Activated CD8-positive, alpha-beta memory T cell treated with anti-CD3 and anti-CD28 coated beads for 1 hour (primary cell): Measurements from ENCODE around the gene MRTFA.
"Not testable (repeated sequence)": the region's sequence is repeated elsewhere in the genome, so short reads cannot be mapped to it uniquely, and the experiment has no call there.

Experiments
- DNase-seq, 2 donors: peaks; one replicate each; pipeline ENCODE4 v3.0.0-alpha.2; 2020; ENCODE audit warnings: low read depth in 1 of 2; ENCODE audit errors: extremely low read depth in 1 of 2

The MRTFA gene

DNA sequence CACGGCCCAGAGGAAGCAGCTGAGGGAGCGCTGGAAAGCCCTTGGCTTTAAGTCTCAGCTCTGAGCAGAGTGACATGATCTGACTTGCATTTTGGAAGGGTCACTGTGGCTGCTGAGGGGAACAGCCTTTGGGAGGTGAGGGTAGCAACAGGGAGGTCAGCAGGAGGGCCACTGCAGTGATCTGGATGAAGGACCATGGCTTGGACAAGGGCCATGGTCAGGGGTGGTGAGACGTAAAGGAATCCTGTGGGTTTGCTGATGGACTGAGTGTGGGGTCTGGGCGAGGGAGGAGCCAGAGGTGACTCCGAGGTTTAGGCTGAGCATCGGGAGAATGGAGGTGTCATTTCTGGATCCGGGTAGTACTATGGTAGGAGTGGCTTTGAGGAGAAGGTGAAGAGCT lies 232.9 kb downstream of the MRTFA start:
- no peak for DNase-seq

DNA sequence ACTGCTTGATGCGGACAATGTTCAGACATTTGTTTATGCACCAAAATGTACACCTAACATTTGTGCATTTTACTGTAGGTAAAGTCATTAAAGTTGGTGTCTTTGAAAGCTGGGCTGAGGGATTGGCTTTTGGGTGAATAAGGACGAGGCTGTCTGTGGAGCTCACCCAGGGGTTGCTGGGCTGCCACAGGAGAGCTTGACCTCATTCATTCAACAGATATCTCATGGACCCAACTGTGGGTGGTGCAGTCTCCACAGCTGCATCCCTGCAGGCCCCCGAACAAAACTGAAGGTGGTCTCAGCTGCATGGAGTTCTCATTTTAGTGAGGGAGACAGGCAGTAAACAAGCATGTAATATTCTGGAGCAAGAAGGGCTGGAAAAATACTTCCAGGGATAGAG lies 233.4 kb downstream of the MRTFA start:
- DNase-seq: no peak

DNA sequence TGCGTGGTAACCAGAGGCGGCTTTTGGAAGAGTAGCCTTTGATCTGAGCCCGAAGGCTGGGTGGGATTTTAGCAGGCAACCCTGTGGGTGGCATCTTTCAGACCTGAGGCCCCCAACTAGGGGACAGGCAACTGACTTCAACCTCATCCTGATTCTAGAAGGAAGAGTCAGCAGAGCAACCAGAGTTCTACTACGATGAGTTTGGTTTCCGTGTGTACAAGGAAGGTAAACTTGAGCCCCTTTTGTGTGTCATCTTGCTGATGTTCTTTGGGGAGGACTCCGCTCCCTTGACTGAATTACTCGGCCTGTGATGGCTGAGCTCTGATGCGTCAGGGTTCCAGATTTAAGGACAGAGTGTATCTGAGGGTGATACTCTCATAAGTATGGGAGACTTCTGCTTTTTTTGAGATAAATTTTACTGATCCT lies 234.5 kb downstream of the MRTFA start:
- no peak for DNase-seq

DNA sequence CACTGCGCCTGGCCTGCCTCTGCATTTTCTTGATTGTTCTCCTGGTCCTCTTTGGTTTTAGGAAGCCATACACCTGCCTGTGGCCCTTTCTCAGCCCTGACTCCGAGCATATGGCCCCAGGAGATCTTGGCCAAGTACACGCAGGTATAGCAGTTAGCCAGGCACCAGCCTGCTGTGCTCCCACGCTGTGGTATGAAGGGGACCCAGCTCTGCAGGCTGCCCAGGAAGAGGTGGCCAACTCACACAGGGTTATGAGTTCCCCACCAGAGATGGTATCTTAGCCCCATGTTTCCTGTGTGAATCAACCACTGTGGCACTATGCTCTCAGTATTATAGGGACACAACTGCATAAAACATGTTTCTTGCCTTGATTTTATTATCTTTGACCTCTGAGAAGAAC lies 235.0 kb downstream of the MRTFA start:
- peak; percentile 19 to 29 for DNase-seq

DNA sequence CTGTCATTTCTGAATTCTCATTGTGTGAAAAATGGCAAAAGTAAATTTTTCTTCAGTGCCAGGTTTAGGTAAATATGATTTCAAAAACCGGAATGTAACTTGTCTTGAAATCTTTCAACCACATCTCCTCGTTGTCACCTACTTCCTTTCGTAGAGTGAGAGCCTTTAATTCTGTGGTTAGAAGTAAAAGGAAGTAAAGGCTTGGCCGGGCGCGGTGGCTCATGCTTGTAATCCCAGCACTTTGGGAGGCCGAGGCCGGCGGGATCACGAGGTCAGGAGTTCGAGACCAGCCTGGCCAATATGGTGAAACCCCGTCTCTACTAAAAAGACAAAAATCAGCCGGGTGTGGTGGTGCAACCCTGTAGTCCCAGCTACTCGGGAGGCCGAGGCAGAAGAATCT lies 236.4 kb downstream of the MRTFA start:
- no peak for DNase-seq

DNA sequence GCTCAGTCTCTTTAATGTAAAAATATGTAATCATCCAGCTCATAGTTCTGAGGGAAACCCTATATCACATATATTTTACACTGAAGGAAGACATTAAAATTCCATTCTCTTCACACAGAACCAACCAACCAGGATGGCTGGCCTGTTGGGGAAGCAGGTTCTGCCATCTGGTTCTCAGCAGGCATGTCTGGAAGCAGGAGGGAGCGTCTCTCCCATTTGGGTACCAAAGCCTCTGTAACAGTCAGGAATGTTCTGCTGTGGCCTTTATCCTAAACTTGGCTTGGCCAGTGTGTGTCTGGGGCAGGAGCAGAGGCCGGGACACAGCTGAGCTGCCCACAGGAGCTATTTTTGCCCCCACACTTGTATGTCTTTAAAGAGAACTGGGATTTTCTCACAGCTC lies 236.9 kb downstream of the MRTFA start:
- DNase-seq: no peak

DNA sequence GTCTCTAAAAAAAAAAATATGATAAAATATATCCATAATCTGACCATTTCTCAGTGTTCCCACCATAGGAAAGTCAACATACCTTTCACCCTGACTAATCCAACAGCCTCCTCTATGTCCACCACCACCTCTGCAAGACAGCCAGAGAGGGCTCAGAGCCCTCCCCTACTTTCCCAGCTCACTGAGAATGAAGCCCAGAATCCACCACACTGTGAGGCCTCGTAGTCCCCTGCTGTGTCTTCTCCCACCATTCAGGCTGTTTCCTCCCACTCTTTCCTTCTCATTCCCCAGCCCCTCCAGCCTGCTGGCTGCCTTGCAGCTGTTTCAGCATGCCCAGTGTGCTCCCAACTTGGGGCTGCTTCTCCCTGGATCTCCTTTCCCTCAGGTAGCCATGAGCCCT lies 239.1 kb downstream of the MRTFA start:
- DNase-seq: no peak

DNA sequence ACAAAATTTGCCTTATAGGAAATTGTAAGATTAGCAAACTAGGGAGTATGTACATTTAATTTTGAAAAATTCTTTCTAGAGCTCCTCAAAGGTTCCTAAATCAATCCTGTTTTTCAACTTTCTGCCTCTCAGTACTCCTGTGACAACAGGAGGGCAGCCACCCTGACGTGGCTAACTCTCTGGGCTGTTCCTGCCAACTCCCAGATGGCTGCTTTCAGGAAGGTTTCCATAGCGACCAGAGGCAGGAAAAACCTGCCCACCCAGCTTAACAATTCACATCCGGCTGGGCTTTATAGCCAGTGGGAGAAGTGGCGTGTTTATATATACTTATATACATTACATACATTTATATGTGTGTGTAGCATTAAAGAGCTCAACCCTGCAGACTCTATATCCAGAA lies 239.6 kb downstream of the MRTFA start:
- DNase-seq: no peak

DNA sequence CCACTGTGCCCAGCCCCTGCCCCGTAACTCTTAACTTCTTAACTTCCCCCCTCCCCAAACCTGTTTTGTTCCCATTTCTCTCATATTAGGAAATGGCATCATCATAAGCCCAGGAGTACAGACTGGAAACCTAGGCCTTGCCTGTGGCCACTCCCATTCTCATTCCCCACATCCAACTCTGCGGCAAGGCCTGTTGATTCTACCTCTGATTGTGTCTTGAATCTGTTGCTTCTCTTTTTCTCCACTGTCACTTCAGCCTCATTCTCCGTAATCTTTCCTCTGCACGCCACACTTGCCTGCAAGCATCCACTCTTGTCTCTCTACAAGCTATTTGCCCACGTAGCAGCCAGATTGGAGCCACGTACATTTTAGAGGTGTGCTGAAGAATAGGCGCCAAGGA lies 240.9 kb downstream of the MRTFA start:
- DNase-seq: no peak

DNA sequence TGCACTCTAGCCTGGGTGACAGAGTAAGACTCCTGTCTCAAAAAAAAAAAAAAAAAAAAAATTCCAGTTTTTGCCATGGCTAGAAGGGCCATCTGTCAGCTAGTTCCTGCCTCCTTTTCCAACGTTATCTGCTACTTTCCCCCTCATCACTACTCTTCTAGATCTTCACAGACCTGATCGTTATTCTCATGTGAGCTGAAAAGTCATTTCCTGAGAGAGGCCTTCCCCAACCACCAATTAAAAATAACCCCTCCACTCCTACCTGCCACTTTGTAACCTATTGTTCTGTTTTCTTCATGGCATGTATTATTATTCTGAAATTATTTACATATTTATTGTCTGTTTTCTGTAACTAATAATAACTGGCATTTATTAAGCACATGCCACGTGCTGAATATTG lies 241.9 kb downstream of the MRTFA start:
- no peak for DNase-seq

DNA sequence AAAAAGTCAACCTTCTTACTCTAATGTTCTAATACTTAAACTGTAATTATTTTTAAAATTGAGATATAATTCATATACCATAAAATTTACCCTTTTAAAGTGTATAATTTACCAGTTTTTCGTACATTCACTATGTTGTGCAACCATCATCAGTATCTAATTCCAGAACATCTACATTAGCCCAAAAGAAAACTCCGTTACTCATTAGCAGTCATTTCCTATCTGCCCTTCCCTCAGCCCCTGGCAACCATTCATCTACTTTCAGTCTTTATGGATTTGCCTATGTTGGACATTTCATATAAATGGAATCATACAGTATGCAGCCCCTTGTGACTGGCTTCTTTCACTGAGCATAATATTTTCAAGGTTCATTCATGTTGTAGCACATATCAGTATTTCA lies 243.9 kb downstream of the MRTFA start:
- no peak for DNase-seq

DNA sequence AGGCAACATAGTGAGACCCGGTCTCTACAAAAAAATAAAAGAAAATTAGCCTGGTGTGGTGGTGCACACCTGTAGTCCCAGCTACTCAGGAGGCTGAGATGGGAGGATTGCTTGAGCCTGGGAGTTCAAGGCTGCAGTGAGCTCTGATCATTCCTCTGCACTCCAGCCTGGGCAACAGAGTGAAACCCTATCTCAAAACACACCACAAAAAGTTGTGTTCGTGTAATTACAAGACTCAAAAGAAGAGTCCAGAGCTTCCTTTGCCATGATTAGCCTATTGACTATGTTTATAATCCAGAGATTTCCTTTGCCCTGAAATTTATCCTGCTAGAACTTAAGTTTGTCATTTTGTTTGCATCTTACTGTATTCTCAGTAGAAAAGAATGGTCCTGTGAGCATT lies 245.1 kb downstream of the MRTFA start:
- DNase-seq: no peak

DNA sequence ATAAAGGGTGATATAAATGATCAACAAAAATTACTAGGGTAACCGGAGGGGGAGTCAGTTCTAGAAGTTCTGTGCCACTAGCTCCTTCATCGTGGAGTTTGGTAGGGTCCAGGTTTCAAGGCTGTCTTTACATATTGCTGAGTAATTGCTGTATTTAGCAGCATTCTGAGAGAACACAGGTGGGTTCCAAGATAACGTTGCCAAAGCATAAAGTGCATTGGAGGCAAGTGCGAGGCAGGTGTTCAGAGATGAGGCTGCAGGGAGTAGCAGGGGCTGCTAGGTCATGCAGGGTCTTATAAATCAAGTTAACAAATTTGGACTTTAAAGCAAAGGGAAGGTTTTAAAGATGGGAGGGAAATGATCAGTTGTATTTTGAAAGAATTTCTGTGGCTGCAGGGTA lies 248.3 kb downstream of the MRTFA start:
- no peak for DNase-seq

DNA sequence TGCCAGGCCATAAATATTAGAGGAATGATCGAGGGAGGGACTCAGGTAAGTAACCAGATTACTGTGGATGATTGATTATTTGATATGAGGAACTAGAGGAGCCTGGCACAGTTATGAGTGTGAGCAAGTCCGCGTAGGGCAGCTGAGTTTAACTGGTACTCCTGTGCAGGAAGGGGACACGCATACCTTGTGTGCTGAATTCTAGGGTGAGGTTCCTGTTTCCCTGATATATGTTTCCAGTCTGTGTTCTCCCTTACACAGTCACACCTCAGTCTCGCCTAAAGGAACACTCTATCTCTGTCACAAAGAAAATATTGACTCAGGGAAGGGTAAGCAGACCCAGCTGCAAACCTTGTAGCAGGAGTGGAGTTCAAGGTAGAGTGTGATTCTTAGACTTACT lies 248.8 kb downstream of the MRTFA start:
- no peak for DNase-seq

DNA sequence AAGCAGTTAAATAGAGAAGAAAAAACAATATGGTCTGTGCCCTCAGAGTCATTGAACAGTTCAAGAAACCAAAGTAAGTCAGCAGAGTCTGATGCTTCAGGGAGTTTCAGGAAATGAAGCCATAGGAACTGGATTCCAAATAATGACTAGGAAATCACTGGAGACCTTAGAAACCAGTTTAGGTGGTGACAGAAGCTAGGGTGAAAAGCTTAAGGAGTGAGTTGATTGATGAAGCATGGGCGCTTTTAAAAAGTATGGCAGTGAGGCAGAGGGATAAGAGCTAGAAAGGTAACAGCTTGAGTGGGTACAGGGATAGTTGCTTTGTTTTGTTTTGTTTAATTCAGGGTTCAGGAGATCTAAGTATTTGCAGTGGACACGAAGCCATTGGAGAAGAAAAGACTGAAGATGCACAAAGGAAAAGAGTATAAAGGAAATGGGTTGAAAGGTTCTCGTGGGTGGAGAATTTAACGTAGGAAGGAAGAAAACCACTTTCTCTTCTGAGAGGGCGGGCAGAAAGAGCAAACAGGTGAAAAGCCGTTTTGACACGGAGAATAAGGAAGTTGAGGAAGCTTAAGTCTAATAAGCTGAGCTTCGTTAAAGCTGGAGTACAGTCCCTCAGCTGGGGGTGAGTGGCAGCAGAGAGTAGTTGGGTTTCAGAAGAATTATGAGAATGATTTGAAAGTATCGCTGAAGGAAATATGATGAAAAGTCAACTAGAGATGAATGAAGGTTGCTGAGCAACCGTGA lies 251.3 kb downstream of the MRTFA start:
- DNase-seq: no peak

DNA sequence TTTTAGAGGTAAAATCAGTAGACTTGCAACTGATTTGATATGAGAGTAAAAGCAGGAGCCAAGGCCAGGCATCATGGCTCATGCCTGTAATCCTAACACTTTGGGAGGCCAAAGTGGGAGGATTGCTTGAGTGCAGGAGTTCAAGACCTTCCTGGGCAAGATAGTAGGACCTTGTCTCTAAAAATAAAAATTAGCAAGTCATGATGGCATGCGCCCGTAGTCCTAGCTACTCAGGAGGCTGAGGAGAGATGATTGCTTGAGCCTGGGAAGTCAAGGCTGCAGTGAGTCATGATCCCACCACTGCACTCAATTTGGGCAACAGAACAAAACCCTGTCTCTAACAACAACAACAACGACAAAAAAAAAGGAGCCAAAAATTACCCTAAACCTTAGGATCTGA lies 252.6 kb downstream of the MRTFA start:
- no peak for DNase-seq

DNA sequence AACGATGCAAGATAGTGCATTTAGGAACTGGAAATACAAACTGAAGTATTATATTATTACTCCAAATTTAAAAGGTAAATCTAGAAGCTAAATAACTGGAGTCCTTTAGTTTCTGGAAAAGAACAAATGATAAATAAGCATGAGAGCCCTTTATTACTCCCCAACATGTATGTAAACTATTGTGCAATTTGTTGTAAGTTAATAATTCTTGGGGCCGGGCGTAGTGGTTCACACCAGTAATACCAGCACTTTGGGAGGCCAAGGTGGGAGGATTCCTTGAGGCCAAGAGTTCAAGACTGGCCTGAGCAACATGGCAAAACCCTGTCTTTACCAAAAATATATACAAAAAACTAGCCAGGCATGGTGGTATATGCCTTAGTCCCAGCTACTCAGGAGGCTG lies 255.1 kb downstream of the MRTFA start:
- DNase-seq: no peak

DNA sequence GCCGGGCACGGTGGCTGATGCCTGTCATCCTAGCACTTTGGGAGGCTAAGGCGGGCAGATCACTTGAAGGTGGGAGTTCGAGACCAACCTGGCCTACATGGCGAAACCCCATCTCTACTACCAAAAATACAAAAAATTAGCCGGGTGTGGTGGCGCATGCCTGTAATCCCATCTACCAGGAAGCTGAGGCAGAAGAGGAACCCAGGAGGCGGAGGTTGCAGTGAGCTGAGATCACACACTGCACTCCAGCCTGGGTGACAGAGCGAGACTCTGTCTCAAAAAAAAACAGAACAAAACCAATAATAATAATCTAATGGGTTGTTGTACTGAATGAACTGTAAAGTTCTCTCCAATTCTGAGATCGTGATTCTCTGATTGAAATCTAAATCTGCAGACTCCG lies 258.1 kb downstream of the MRTFA start:
- DNase-seq: not testable (repeated sequence)

DNA sequence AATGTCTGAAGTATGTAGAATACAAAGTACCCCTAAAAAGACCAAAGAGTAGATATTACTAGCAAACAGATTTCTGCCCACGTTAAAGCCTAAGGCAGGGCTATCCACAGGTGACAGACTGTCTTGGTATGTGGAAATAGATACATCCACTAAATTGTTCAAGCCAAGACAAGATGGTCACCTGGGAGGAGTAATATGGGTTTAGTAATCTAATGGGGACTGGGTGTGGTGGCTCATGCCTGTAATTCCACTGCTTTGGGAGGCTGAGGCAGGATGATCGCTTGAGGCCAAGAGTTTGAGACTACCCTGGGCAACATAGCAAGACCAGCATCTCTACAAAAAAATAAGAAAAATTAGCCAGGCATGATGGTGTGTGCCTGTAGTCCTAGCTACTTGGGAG lies 258.6 kb downstream of the MRTFA start:
- DNase-seq: no peak

DNA sequence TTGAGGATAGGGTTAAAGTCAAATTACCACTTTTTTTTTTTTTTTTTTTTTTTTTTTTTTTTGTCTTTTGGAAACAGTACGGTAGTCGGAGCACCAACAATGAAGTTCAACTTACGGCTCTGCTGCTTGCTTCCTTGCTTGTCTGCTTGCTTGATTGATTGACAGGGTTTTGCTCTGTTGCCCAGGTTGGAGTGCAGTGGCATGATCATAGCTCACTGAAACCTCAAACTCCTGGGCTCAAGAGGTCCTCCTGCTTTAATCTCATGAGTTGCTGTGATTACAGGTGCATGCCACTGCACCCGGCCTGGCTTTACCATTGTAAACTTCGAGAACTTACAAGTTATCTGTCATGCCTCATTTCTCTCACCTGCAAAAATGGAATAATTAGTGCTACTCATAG lies 260.4 kb downstream of the MRTFA start:
- no peak for DNase-seq

DNA sequence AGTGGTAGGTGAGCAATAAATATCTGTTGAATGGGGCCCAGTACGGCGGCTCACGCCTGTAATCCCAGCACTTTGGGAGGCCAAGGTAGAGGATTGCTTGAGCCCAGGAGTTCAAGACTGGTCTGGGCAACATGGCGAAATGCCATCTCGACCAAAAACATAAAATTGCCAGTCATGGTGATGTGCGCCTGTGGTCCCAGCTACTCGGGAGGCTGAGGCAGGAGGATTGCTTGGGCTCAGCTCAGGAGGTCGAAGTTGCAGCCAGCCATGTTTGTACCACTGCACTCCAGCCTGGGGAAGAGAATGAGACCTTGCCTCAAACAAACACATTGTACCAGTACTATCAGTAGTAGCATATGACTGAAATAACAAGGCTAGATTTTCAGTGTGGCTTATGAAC lies 262.0 kb downstream of the MRTFA start:
- DNase-seq: no peak

DNA sequence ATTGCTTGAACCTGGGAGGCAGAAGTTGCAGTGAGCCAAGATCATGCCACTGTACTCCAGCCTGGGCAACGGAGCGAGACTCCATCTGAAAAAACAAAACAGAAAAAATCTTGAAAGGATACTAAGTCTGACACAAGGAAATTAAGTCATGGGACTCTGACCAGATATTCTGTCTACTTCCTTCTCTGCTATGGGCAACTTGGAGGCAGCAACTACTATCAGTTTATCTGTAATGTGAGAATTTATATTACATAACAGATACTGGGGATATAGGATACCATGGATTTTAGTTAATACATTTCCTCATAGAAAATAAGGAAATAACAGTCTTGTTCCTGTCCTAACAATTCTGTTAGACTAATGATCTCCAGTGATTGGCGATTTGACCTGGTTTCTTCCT lies 267.7 kb downstream of the MRTFA start:
- no peak for DNase-seq

DNA sequence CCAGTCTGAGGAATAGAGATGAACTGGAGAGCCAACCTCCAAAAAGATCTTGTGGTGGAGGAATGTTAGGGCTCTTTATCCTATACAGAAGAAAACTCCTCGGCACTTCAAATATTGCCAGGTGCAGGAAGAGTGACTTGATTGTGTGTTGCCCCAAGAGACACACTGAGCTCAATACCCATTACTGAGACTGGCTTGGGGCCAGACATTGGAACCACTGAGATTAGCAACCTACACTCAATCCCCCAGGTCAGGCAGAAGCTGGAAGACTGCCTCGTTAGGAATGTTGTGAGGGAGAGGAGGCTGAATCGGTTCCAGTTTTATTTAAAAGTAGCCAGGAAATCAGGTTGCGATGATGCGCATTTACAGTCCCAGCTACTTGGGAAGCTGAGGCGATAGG lies 268.5 kb downstream of the MRTFA start:
- DNase-seq: no peak
